Measurements from ENCODE around the gene SESTD1. TPM values are rescaled to one million over a fixed set of nuclear protein-coding genes. Genes with fewer than 3 reads are reported as not detected.

Gene SESTD1
- total RNA-seq, 1 experiment from 2014 or later, result 26.6 TPM

DNA sequence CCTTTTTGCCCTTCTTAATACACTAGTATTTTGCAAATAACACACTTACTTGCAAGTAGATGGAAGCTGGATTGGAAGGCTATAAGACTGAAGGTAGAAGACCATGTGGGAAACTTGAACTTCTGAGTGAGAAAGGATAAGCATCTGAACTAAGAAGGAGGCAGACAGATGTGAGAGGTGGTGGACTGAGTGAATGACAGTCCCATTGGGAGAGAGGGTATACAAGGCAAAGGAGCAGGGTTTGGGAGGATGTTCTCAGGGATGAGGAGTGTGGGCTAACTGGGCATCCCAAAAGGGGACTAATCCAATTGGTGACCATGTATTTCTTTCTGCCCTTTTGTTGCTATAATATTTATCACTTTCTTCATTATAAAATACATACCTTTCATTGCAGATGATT lies 20.4 kb upstream of the SESTD1 start:
- intact Hi-C loops (cut with micrococcal nuclease), result no loop called here

DNA sequence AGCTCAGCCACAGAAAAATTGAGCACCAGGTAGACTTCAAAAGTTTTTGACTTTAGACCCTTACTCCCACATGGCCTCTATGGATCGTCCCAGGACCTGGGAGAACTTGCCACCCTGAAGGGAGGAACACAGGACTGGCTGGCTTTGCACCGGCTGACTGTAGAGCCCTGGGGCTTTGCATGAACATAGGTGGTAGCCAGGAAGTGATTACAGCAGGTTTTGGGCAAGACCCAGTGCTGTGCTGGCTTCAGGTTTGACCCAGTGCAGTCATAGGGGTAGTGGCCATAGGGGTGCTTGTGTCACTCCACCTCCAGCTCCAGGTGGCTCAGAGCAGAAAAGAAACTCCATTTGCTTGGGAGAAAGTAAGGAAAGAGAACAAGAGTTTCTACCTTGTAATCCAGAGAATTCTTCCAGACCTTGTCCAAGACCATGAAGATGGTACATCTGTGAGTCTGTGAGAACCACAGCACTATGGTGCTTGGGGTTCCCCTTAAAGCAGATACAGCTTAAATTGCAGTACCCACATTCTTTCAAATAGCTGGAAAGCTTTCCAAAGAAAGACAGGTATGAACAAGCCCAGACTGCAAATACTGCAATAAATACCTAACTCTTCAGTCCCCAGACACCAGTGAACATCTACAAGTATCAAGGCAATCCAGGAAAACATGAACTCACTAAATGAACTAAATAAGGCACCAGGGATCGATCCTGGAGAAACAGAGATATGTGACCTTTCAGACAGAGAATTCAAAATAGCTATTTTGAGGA lies 13.0 kb upstream of the SESTD1 start:
- ChIA-PET RAD21 (ENCODE audit: low non-redundant PET in 1 of 2, low total read pairs in 2 of 2, uncharacterized antibody in 2 of 2, unreplicated experiment in 2 of 2) (no interaction called here), POLR2A (no interaction called here), CTCF (no interaction called here)
- Histone ChIP-seq H3K4me1 (ENCODE audit: control insufficient read depth in 1 of 2, insufficient read depth in 2 of 2, low read length in 2 of 2) (no peaks in the 10 kb centered on the region), H3K9me2 (ENCODE audit: insufficient read depth) (no peaks in the 10 kb centered on the region), H3K9ac (ENCODE audit: low read length) (no peak overlapping the region), H3K27ac (ENCODE audit: low read depth, low read length) (no peak overlapping the region), H4K20me1 (ENCODE audit: insufficient read depth) (no peaks in the 10 kb centered on the region), H3K4me2 (ENCODE audit: low read length) (no peak overlapping the region), H2AFZ (ENCODE audit: low read depth, low read length, poor library complexity, severe bottlenecking) (no peak overlapping the region), H3K4me3 (replicated peaks in 1 of 2; ENCODE audit: low read depth in 1 of 2, low read length in 2 of 2) (no peak overlapping the region), H3K36me3 (ENCODE audit: control insufficient read depth in 1 of 2, insufficient read depth in 2 of 2, low read length in 2 of 2) (no peaks in the 10 kb centered on the region), H3K79me2 (ENCODE audit: insufficient read depth, low read length) (no peaks in the 10 kb centered on the region), H3K27me3 (ENCODE audit: insufficient read depth, low read length) (no peaks in the 10 kb centered on the region), H3K9me3 (ENCODE audit: control insufficient read depth in 1 of 2, insufficient read depth in 1 of 2, low read depth in 1 of 2, low read length in 2 of 2) (no peaks in the 10 kb centered on the region)
- intact Hi-C loops (cut with micrococcal nuclease), result no loop called here
- ATAC-seq (no peak), DNase-seq (ENCODE audit: low read depth, low spot score) (no peak)
- TF ChIP-seq ZNF274 (IDR thresholded peaks at IDR 0.05; ENCODE audit: low read depth, low read length) (no peak), TCF7L2 (IDR thresholded peaks at IDR 0.05; ENCODE audit: borderline replicate concordance, extremely low read depth, insufficient read depth, insufficient read length) (no peak), EZH2phosphoT487 (IDR thresholded peaks at IDR 0.05; ENCODE audit: borderline replicate concordance) (no peak)
- BruUV-seq (replicated peaks), result no TSS peak

More for the DNA sequence above, 20.4 kb upstream of the SESTD1 start:
- ChIA-PET RAD21 (ENCODE audit: low non-redundant PET in 1 of 2, low total read pairs in 2 of 2, uncharacterized antibody in 2 of 2, unreplicated experiment in 2 of 2) (no interaction called here), POLR2A (no interaction called here), CTCF (no interaction called here)
- DNase-seq (ENCODE audit: low read depth, low spot score) (no peak), ATAC-seq (no peak)
- no peaks in the 10 kb centered on the region for H3K79me2 ChIP-seq (ENCODE audit: insufficient read depth, low read length)
- H2AFZ ChIP-seq (ENCODE audit: low read depth, low read length, poor library complexity, severe bottlenecking), result no peak overlapping the region
- H3K4me3 ChIP-seq (replicated peaks in 1 of 2; ENCODE audit: low read depth in 1 of 2, low read length in 2 of 2), result no peak overlapping the region
- H3K4me1 ChIP-seq (ENCODE audit: control insufficient read depth in 1 of 2, insufficient read depth in 2 of 2, low read length in 2 of 2), result no peaks in the 10 kb centered on the region
- no peaks in the 10 kb centered on the region for H3K27me3 ChIP-seq (ENCODE audit: insufficient read depth, low read length)
- H3K9me2 ChIP-seq (ENCODE audit: insufficient read depth), result no peaks in the 10 kb centered on the region
- TF ChIP-seq EGR1 (IDR thresholded peaks at IDR 0.05; ENCODE audit: low read depth), result no peak
- TF ChIP-seq SIN3A (IDR thresholded peaks at IDR 0.05; ENCODE audit: low read depth), result no peak
- no peak for TF ChIP-seq ZFX (IDR thresholded peaks at IDR 0.05)
- no peak for TF ChIP-seq POLR2A (IDR thresholded peaks at IDR 0.05; ENCODE audit: borderline replicate concordance, extremely low read depth, insufficient read depth, insufficient read length)
- no peak for TF ChIP-seq FOSL1 (IDR thresholded peaks at IDR 0.05; ENCODE audit: low read depth)
- TF ChIP-seq POLR2AphosphoS5 (IDR thresholded peaks at IDR 0.05; ENCODE audit: low read depth, low read length), result no peak
- no peak for TF ChIP-seq SRF (IDR thresholded peaks at IDR 0.05; ENCODE audit: low read depth)
- TF ChIP-seq, protein P1, sequence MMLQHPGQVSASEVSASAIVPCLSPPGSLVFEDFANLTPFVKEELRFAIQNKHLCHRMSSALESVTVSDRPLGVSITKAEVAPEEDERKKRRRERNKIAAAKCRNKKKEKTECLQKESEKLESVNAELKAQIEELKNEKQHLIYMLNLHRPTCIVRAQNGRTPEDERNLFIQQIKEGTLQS (IDR thresholded peaks at IDR 0.05), result no peak
- TF ChIP-seq EZH2 (IDR thresholded peaks at IDR 0.05), result no peak
- TF ChIP-seq EZH2phosphoT487 (IDR thresholded peaks at IDR 0.05; ENCODE audit: borderline replicate concordance), result no peak
- no peak for TF ChIP-seq ZNF274 (IDR thresholded peaks at IDR 0.05; ENCODE audit: low read depth, low read length)
- no peak overlapping the region for H3K27ac ChIP-seq (ENCODE audit: low read depth, low read length)
- BruUV-seq (replicated peaks), result no TSS peak
- H3K9me3 ChIP-seq (ENCODE audit: control insufficient read depth in 1 of 2, insufficient read depth in 1 of 2, low read depth in 1 of 2, low read length in 2 of 2), result no peaks in the 10 kb centered on the region
- no peak overlapping the region for H3K9ac ChIP-seq (ENCODE audit: low read length)
- no peak overlapping the region for H3K4me2 ChIP-seq (ENCODE audit: low read length)
- H3K36me3 ChIP-seq (ENCODE audit: control insufficient read depth in 1 of 2, insufficient read depth in 2 of 2, low read length in 2 of 2), result no peaks in the 10 kb centered on the region
- no peaks in the 10 kb centered on the region for H4K20me1 ChIP-seq (ENCODE audit: insufficient read depth)

Measured in HCT116 (cell line).